ENCODE measurements around the gene GNG7. TPM values are rescaled to one million over a fixed set of nuclear protein-coding genes. Genes with fewer than 3 reads are reported as not detected.
"Not testable (repeated sequence)": the region's sequence is repeated elsewhere in the genome, so short reads cannot be mapped to it uniquely, and the experiment has no call there.

GNG7 gene
- total RNA-seq, 1 donor from 2014 or later = 5.5 TPM

GRCh38 chr19:2670217-2670616 lies 32.3 kb downstream of the GNG7 start:
- H3K36me3 ChIP-seq = no peaks in the 10 kb centered on the region
- no peak overlapping the region for H3K4me3 ChIP-seq
- H3K27me3 ChIP-seq = no peaks in the 10 kb centered on the region
- no peak for TF ChIP-seq CTCF (IDR thresholded peaks at IDR 0.05)
- no peaks in the 10 kb centered on the region for H3K9me3 ChIP-seq
- no peak for DNase-seq
- no peaks in the 10 kb centered on the region for H3K4me1 ChIP-seq
- no peak for ATAC-seq
- H3K27ac ChIP-seq = no peak overlapping the region
- intact Hi-C loops (cut with DNase I) = no loop called here

DNA sequence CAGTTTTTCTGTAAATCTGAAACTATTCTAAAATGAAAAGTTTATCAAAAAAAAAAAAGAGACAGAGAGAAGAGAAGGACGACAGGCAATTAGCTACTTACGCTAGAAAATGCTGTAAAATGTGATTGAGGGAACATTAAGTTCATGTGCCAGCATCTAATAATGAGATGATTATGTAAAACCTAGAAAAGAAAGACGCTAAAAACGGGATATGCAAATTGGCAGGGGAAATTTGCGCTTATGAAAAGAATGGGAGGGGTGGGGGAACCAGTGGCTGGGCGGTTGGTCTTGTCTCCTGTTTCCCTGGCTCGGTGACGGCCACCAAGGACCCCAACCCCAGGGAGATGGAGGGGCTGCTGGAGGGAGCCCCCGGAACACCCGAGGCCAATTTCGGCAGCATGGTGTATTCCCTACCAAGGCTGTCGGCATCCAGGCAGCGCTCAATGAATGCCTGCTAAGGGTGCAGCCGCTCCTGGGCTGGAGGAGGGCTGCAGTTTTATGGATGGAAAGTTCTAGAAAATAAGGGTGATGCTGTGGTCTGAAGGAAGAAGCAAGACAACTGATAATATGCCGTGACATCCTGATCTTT lies 34.2 kb downstream of the GNG7 start:
- TF ChIP-seq CTCF (IDR thresholded peaks at IDR 0.05) = no peak
- no peaks in the 10 kb centered on the region for H3K27me3 ChIP-seq
- no peak overlapping the region for H3K27ac ChIP-seq
- no peak overlapping the region for H3K4me3 ChIP-seq
- DNase-seq (no peak), ATAC-seq (no peak)
- intact Hi-C loops (cut with DNase I) = no loop called here
- H3K36me3 ChIP-seq = no peaks in the 10 kb centered on the region
- no peaks in the 10 kb centered on the region for H3K9me3 ChIP-seq
- H3K4me1 ChIP-seq = no peaks in the 10 kb centered on the region

DNA sequence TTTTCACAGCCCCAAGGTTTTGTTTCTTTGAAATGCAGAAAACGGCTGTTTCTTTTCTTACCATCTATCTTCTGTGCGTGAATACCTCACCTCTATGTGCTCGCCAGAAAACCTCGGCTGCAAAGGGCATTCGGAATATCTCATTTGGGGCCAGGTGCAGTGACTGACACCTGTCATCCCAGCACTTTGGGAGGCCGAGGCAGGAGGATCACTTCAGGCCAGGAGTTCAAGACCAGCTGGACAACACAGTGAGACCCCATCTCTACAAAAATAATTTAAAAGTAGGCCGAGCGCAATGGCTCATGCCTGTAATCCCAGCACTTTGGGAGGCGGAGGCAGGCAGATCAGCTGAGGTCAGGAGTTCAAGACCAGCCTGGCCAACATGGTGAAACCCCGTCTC lies 35.1 kb downstream of the GNG7 start:
- ATAC-seq; DNase-seq; H3K4me1 ChIP-seq; H3K36me3 ChIP-seq; H3K27me3 ChIP-seq; intact Hi-C loops (cut with DNase I); H3K4me3 ChIP-seq; H3K9me3 ChIP-seq; H3K27ac ChIP-seq: not testable (repeated sequence)

GRCh38 chr19:2666344-2666994 lies 36.0 kb downstream of the GNG7 start:
- Histone ChIP-seq H3K27ac (no peak overlapping the region), H3K9me3 (no peaks in the 10 kb centered on the region), H3K4me3 (no peak overlapping the region), H3K27me3 (no peaks in the 10 kb centered on the region), H3K36me3 (no peaks in the 10 kb centered on the region), H3K4me1 (no peaks in the 10 kb centered on the region)
- DNase-seq (no peak), ATAC-seq (no peak)
- no peak for TF ChIP-seq CTCF (IDR thresholded peaks at IDR 0.05)
- intact Hi-C loops (cut with DNase I) = no loop called here

DNA sequence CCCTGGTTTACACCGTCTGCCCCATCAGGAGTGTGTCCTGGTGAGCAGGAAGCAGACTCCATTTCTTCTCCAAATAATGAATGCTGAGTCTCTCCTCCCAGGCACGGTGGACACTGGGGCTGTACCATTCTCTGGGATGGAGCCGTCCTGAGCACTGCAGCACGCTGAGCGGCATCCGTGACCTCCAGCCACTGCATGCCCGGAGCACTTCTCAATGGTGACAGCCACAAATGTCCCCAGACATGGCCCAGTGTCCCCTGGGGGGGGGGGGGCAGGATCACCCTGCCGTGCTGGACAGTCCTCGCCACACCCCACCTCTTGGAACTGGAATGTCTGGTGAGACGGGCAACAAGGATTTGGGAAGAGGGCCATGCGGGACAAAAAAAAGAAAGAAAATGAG lies 37.4 kb downstream of the GNG7 start:
- H3K4me1 ChIP-seq = no peaks in the 10 kb centered on the region
- H3K36me3 ChIP-seq = no peaks in the 10 kb centered on the region
- no peak overlapping the region for H3K27ac ChIP-seq
- no peaks in the 10 kb centered on the region for H3K27me3 ChIP-seq
- ATAC-seq = no peak
- no peak overlapping the region for H3K4me3 ChIP-seq
- no peak for TF ChIP-seq CTCF (IDR thresholded peaks at IDR 0.05)
- H3K9me3 ChIP-seq = no peaks in the 10 kb centered on the region
- DNase-seq = no peak
- intact Hi-C loops (cut with DNase I) = no loop called here

DNA sequence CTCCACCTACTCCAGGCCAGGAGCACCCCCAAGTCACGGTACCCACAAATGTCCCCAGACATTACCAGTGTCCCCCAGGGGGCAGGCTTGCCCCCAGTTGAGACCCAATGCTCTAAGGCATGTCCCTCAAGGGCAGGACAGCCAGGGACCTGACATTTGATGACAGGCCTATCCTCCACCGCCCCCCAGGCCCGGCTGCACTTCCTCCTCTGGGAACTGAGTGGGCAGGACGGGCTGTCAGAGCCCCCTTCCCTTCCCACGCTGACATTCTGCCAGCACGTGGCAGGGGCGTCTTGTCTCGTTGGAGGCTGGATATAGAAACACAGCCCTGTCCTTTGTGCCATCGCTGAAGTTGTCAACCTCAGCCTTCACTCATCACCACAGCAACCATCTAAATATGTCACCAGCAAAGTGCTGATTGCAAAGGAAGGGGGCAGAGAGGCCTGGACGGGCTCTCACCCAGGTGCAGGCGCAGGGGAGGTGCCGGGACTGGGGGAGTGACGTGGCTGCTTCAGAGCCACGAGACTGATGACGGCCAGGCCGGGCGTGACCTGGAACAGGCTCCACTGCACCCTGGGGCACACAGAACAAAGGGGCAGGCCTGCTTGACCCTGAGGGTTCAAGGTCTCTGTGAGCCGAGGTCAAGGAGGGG lies 38.4 kb downstream of the GNG7 start:
- no peak overlapping the region for H3K27ac ChIP-seq
- DNase-seq = no peak
- intact Hi-C loops (cut with DNase I) = no loop called here

More for the DNA sequence above, 38.4 kb downstream of the GNG7 start:
- H3K9me3 ChIP-seq = no peaks in the 10 kb centered on the region
- no peaks in the 10 kb centered on the region for H3K4me1 ChIP-seq
- no peak overlapping the region for H3K4me3 ChIP-seq
- no peaks in the 10 kb centered on the region for H3K27me3 ChIP-seq
- no peak for TF ChIP-seq CTCF (IDR thresholded peaks at IDR 0.05)
- H3K36me3 ChIP-seq = no peaks in the 10 kb centered on the region
- ATAC-seq = peak; percentile 43

Measured in upper lobe of right lung (tissue), 1 donor.